ENCODE measurements around the gene SPAG9. TPM values are rescaled to one million over a fixed set of nuclear protein-coding genes. Genes with fewer than 3 reads are reported as not detected.

Gene SPAG9
- total RNA-seq, 4 donors from 2014 or later, result 39.4 to 211 (median 107) TPM

GRCh38 chr17:51006601-51007000 is 114.1 kb downstream of the SPAG9 start:
- Histone ChIP-seq H3K9me3 (no peaks in the 10 kb centered on the region), H3K4me3 (no peak overlapping the region), H3K27me3 (no peaks in the 10 kb centered on the region), H3K36me3 (no peaks in the 10 kb centered on the region), H3K27ac (no peak overlapping the region), H3K4me1 (no peaks in the 10 kb centered on the region)
- DNase-seq, result no peak
- TF ChIP-seq POLR2A (IDR thresholded peaks at IDR 0.05) (no peak), CTCF (IDR thresholded peaks at IDR 0.05) (no peak)
- intact Hi-C loops (cut with DNase I; ENCODE audit: low total_unique reads), result no loop called here

- TF ChIP-seq POLR2A (IDR thresholded peaks at IDR 0.05) (no peak), CTCF (IDR thresholded peaks at IDR 0.05) (no peak)
- Histone ChIP-seq H3K4me3 (no peak overlapping the region), H3K27me3 (no peaks in the 10 kb centered on the region), H3K27ac (no peak overlapping the region), H3K4me1 (no peaks in the 10 kb centered on the region), H3K36me3 (no peaks in the 10 kb centered on the region), H3K9me3 (no peaks in the 10 kb centered on the region)
- DNase-seq, result no peak
- intact Hi-C loops (cut with DNase I; ENCODE audit: low total_unique reads), result no loop called here
Observed at GRCh38 chr17:51005768-51006167, 114.9 kb downstream of the SPAG9 start.

GRCh38 chr17:51004249-51004648 is 116.4 kb downstream of the SPAG9 start:
- TF ChIP-seq CTCF (IDR thresholded peaks at IDR 0.05), result no peak
- no peak for TF ChIP-seq POLR2A (IDR thresholded peaks at IDR 0.05)
- Histone ChIP-seq H3K4me1 (no peaks in the 10 kb centered on the region), H3K9me3 (no peaks in the 10 kb centered on the region), H3K4me3 (no peak overlapping the region), H3K36me3 (no peaks in the 10 kb centered on the region), H3K27ac (no peak overlapping the region), H3K27me3 (no peaks in the 10 kb centered on the region)
- DNase-seq, result no peak
- intact Hi-C loops (cut with DNase I; ENCODE audit: low total_unique reads), result no loop called here

- TF ChIP-seq POLR2A (IDR thresholded peaks at IDR 0.05) (no peak), CTCF (IDR thresholded peaks at IDR 0.05) (peak; percentile 62 to 77 (median 68))
- H3K27ac ChIP-seq, result peak overlapping the region in 1 of 2 donors; percentile 42
- no peaks in the 10 kb centered on the region for H3K36me3 ChIP-seq
- H3K27me3 ChIP-seq, result no peaks in the 10 kb centered on the region
- no peak overlapping the region for H3K4me3 ChIP-seq
- H3K9me3 ChIP-seq, result no peaks in the 10 kb centered on the region
- H3K4me1 ChIP-seq, result no peaks in the 10 kb centered on the region
- intact Hi-C loops (cut with DNase I; ENCODE audit: low total_unique reads), result no loop called here
- DNase-seq, result no peak
Observed at GRCh38 chr17:51000835-51001638, 119.6 kb downstream of the SPAG9 start.

GRCh38 chr17:50995668-50996067 is 125.0 kb downstream of the SPAG9 start:
- Histone ChIP-seq H3K27me3 (no peaks in the 10 kb centered on the region), H3K9me3 (no peaks in the 10 kb centered on the region), H3K4me1 (no peaks in the 10 kb centered on the region), H3K4me3 (no peak overlapping the region), H3K36me3 (no peaks in the 10 kb centered on the region), H3K27ac (no peak overlapping the region)
- no peak for DNase-seq
- no peak for TF ChIP-seq CTCF (IDR thresholded peaks at IDR 0.05)
- no peak for TF ChIP-seq POLR2A (IDR thresholded peaks at IDR 0.05)
- intact Hi-C loops (cut with DNase I; ENCODE audit: low total_unique reads), result no loop called here
